Uterus (tissue), 4 donors: ENCODE measurements around the gene NAT14. TPM values are rescaled to one million over a fixed set of nuclear protein-coding genes. Genes with fewer than 3 reads are reported as not detected.

ENCODE experiments used
- DNase-seq, 2 donors: peaks; one replicate each; pipeline ENCODE4 v3.0.0-alpha.2; 2019 to 2020
- H3K27ac ChIP-seq, 2 donors: fragments of 200-600 bp; sonication (generic); 1 replicate in 1 of 2; 2 replicates in 1 of 2; pipeline ENCODE4 v1.5.1; 2016 to 2018
- H3K27me3 ChIP-seq, 2 donors: fragments of 200-600 bp; sonication (generic); one replicate each; pipeline ENCODE4 v1.5.1; 2018 to 2019; ENCODE audit warnings: control low read depth in 1 of 2
- H3K36me3 ChIP-seq, 2 donors: fragments of 200-600 bp; sonication (generic); one replicate each; pipeline ENCODE4 v1.5.1; 2019; ENCODE audit warnings: control low read depth in 1 of 2
- H3K4me1 ChIP-seq, 2 donors: fragments of 200-600 bp; sonication (generic); one replicate each; pipeline ENCODE4 v1.5.1; 2018 to 2019; ENCODE audit warnings: control low read depth in 1 of 2
- H3K4me3 ChIP-seq, 2 donors: fragments of 200-600 bp; sonication (generic); 1 replicate in 1 of 2; 2 replicates in 1 of 2; pipeline ENCODE4 v1.5.1; 2018 to 2019; ENCODE audit warnings: mild to moderate bottlenecking in 1 of 2
- H3K9me3 ChIP-seq, 2 donors: fragments of 200-600 bp; sonication (generic); one replicate each; pipeline ENCODE4 v1.5.1; 2019; ENCODE audit warnings: control low read depth in 1 of 2
- POLR2A ChIP-seq, 2 donors: fragments of 450-650 bp; IDR thresholded peaks; one replicate each; pipeline ENCODE4 v1.6.1; 2016; ENCODE audit warnings: antibody characterized with exemption in 2 of 2, mild to moderate bottlenecking in 1 of 2, moderate library complexity in 1 of 2
- intact Hi-C: fragments of 100-400 bp; cut with DNase I; formaldehyde crosslinking; loops from one replicate; pipeline ENCODE4 v1.15.1; 2023; ENCODE audit warnings: low total_unique reads
- total RNA-seq, 4 donors: library from RNA; depleted of rRNA in 3 of 4; stranded (reverse); fragments of >200 nt in 3 of 4; gene quantifications; one replicate each; pipeline versions ENCODE4 v1.1.0 to v1.2.4, GENCODE V29; 2014 to 2023
- TF ChIP-seq, protein P1 (sequence below), 4 experiments: fragments of 200-600 bp in 2 of 4; fragments of 450-650 bp in 2 of 4; sonication (generic) in 2 of 4; IDR thresholded peaks; one replicate each; pipeline ENCODE4 v1.5.1; 2016 to 2019; ENCODE audit warnings: antibody characterized with exemption in 4 of 4, mild to moderate bottlenecking in 2 of 4, moderate library complexity in 1 of 4
- donor health status: DM: yes; HTN: yes; CAD: no.

The NAT14 gene
- total RNA-seq, 4 donors from 2014 or later = 16.8 to 44.3 (median 19.6) TPM

DNA sequence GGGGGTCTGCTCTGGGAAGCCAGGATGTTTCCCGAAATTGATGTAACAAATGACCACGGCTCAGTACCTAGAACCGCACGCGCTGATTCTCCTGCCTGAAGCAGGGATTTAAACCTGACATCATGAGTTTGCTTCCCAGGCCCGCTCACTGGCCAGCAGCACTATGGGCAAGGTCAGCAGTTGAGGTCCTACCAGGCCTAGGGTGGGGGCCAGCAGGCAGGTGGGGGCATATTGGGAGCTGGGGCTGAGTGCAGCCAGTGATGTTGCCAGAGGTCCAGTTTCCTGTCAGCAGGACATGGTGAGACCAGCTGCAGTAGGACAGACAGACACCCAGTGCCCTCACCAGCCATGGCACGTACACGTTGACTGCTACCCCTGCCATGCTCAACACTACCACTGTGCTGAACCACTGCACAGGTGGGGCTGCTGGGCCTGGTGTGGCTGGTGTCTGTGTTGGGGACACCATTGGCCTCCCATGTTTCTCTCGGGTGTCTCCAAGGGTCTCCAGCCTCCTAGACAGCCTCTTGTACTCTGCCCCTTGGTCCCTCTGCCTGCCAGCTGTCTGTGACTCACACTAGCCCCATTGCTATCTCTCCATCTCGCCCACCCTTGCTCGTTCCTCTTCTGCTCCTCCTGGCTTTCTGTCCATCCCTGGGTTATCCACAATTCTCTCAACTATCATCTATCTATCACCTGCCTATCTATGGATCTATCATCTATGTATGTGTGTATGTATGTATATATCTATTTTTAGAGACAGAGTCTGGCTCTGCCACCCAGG lies 19.3 kb upstream of the NAT14 start:
- DNase-seq = no peak
- Histone ChIP-seq H3K27ac (no peak overlapping the region), H3K4me3 (no peak overlapping the region), H3K27me3 (no peaks in the 10 kb centered on the region), H3K36me3 (no peaks in the 10 kb centered on the region), H3K4me1 (no peaks in the 10 kb centered on the region), H3K9me3 (no peaks in the 10 kb centered on the region)
- TF ChIP-seq, protein P1, sequence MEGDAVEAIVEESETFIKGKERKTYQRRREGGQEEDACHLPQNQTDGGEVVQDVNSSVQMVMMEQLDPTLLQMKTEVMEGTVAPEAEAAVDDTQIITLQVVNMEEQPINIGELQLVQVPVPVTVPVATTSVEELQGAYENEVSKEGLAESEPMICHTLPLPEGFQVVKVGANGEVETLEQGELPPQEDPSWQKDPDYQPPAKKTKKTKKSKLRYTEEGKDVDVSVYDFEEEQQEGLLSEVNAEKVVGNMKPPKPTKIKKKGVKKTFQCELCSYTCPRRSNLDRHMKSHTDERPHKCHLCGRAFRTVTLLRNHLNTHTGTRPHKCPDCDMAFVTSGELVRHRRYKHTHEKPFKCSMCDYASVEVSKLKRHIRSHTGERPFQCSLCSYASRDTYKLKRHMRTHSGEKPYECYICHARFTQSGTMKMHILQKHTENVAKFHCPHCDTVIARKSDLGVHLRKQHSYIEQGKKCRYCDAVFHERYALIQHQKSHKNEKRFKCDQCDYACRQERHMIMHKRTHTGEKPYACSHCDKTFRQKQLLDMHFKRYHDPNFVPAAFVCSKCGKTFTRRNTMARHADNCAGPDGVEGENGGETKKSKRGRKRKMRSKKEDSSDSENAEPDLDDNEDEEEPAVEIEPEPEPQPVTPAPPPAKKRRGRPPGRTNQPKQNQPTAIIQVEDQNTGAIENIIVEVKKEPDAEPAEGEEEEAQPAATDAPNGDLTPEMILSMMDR (IDR thresholded peaks at IDR 0.05) = no peak
- no peak for TF ChIP-seq POLR2A (IDR thresholded peaks at IDR 0.05)
- intact Hi-C loops = loop anchor here (5.0 kb wide), 1 partner anchor 37 kb away; no protein-coding TSS in a partner anchor

DNA sequence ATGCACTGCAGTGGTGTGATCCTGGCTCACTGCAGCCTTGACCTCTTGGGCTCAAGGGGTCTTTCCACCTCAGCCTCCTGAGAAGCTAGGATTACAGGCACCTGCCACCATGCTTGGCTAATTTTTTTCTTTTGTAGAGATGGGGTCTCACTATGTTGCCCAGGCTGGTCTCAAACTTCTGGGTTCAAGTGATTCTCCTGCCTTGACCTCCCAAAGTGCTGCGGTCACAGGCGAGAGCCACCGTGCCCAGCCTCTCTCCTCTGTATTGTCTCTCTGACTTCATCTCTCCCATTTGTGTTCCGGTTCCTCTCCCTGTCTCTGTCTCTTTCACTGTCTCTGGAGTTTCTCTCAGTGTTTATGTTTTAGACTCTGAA lies 18.8 kb upstream of the NAT14 start:
- no peak for DNase-seq
- Histone ChIP-seq H3K36me3 (no peaks in the 10 kb centered on the region), H3K27me3 (no peaks in the 10 kb centered on the region), H3K4me3 (no peak overlapping the region), H3K9me3 (no peaks in the 10 kb centered on the region), H3K27ac (no peak overlapping the region), H3K4me1 (no peaks in the 10 kb centered on the region)
- TF ChIP-seq, protein P1 (IDR thresholded peaks at IDR 0.05) = no peak
- no peak for TF ChIP-seq POLR2A (IDR thresholded peaks at IDR 0.05)
- intact Hi-C loops = loop anchor here (5.0 kb wide), 1 partner anchor 36 kb away; no protein-coding TSS in a partner anchor

DNA sequence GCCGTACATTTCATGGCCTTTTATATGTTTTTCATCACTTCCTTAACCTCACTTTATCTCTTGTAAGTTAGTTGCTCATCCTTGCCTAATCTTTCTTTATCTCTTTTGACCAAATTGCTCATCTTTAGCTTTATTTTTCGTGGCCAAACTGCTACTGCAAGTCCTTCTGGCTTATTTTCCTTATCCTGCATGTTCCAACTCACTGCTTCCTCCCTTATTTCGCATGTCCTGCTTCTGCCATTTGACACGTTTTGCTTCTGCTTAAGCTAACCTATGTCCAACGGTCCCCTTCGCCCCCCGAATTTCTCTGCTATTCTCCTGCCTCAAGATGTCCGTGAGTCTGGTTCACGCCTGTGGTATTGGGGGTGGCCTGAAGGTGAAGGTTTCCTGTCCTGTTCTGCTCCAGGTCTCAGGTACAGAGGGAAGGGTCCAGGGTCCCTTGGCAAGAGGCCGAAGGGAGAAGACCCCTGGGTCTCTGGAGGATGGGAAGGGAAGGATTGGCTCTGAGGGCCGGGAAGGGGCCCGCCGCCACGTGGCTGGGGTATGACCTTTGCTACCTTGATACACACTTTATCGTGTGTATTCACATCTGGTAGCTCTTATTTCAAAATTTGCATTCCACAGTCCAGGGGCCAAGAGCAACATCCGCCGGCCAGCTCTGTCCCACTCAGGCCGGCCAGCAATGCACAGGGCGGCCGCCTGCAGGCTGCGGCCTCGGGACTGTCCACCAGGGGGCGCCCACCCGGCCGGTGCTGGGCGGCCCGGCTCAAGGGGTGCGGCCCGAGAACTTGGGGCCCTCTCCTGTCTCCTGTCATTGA lies 17.5 kb upstream of the NAT14 start:
- no peaks in the 10 kb centered on the region for H3K27me3 ChIP-seq
- no peak overlapping the region for H3K4me3 ChIP-seq
- H3K9me3 ChIP-seq = no peaks in the 10 kb centered on the region
- TF ChIP-seq POLR2A (IDR thresholded peaks at IDR 0.05) = no peak
- TF ChIP-seq, protein P1 (IDR thresholded peaks at IDR 0.05) = peak; percentile 91 to 99 (median 96)
- peak overlapping the region in 1 of 2 donors; percentile 47 for H3K27ac ChIP-seq
- no peaks in the 10 kb centered on the region for H3K36me3 ChIP-seq
- intact Hi-C loops = loop anchor here (5.0 kb wide), 1 partner anchor 35 kb away; no protein-coding TSS in a partner anchor
- H3K4me1 ChIP-seq = no peaks in the 10 kb centered on the region
- DNase-seq = peak; percentile 65 to 79

DNA sequence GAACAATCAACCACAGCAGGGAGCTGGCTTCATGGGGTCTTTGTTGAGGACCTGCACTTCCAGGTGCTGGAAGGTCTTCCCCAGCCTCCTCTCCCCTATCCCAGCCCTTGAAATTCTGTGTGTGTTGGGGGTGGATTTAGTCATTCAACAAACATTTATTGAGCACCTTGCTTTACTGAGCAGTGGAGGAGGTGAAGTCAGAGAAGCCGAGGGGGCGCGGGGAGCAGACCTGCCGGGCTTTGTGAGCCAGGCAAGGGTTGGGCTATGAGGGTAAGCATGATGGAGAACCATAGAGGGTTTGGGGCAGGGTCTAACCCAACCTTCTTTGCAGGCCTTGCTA lies 17.0 kb upstream of the NAT14 start:
- Histone ChIP-seq H3K27ac (no peak overlapping the region), H3K27me3 (no peaks in the 10 kb centered on the region), H3K9me3 (no peaks in the 10 kb centered on the region), H3K4me3 (no peak overlapping the region), H3K4me1 (no peaks in the 10 kb centered on the region), H3K36me3 (no peaks in the 10 kb centered on the region)
- no peak for DNase-seq
- TF ChIP-seq POLR2A (IDR thresholded peaks at IDR 0.05) = no peak
- TF ChIP-seq, protein P1 (IDR thresholded peaks at IDR 0.05) = no peak
- intact Hi-C loops = loop anchor here (5.0 kb wide), 1 partner anchor 34 kb away; no protein-coding TSS in a partner anchor

DNA sequence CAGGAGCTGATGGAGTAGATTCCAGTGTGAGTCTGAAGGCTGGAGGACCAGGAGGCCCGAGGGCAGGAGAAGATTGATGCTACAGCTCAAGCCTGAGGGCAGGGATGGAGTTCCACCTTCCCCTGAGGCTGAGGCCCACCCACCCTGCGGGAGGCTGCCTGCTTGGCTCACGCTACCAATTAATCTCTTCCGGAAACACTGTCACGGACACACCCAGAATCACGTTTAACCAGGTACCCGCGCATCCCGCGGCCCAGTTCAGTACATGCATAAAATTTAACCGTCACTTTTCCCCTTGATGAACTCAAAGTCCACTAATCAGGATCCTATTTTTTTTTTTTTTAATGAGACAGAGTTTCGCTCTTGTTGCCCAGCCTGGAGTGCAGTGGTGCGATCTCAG lies 13.7 kb upstream of the NAT14 start:
- H3K4me3 ChIP-seq = no peak overlapping the region
- no peaks in the 10 kb centered on the region for H3K27me3 ChIP-seq
- H3K9me3 ChIP-seq = no peaks in the 10 kb centered on the region
- no peak for DNase-seq
- intact Hi-C loops = no loop called here
- H3K27ac ChIP-seq = no peak overlapping the region
- TF ChIP-seq, protein P1 (IDR thresholded peaks at IDR 0.05) = no peak
- no peak for TF ChIP-seq POLR2A (IDR thresholded peaks at IDR 0.05)
- peaks cover 0 to 7% of the 10 kb centered on the region in 2 donors for H3K4me1 ChIP-seq
- no peaks in the 10 kb centered on the region for H3K36me3 ChIP-seq
